Measurements from ENCODE around the gene RSRC2.
"Not testable (repeated sequence)": the region's sequence is repeated elsewhere in the genome, so short reads cannot be mapped to it uniquely, and the experiment has no call there.

RSRC2 gene

DNA sequence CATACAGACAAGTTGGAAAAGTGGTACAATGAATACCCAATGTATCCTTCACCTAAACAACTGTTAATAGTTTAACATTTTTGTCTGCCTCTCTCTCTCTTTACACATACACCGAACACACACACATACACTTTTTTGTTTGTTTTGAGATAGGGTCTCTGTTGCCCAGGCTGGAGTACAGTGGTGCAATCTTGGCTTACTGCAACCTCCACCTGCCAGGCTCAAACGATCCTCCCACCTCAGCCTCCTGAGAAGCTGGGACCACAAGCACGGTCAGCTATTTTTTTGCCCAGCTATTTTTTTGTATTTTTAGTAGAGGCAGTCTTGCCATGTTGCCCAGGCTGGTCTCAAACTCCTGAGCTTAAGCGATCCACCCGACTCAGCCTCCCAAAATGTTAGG, 42.8 kb downstream of the RSRC2 start:
- no peak for DNase-seq

DNA sequence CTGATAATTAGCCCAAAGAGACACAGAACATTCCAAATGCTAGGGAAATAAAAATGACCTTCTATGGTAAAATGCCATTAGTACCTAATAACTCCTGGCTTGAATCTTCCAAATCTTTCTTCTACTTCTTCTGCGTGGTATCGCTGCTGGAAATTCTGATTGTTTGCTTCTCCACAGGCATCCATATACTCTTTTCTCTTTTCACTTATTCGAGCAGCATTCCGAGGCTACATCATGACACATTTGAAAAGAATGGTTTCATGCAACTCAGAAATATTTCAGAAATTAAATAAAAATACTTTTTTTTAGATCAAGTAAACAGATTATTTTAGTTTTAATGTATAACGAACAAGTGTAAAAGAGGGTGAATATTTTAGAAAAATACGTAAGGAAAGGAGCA, 44.9 kb downstream of the RSRC2 start:
- no peak for DNase-seq

GRCh38 chr12:122480753-122481152, 46.0 kb downstream of the RSRC2 start:
- DNase-seq, result no peak

- DNase-seq, result no peak
Measured at GRCh38 chr12:122474324-122474716, 52.4 kb downstream of the RSRC2 start.

- DNase-seq, result no peak
Measured at GRCh38 chr12:122473543-122474323, 53.0 kb downstream of the RSRC2 start.

GRCh38 chr12:122471324-122472226, 55.2 kb downstream of the RSRC2 start:
- DNase-seq, result no peak

- not testable (repeated sequence) for DNase-seq
Measured at GRCh38 chr12:122470576-122470975, 56.2 kb downstream of the RSRC2 start.

DNA sequence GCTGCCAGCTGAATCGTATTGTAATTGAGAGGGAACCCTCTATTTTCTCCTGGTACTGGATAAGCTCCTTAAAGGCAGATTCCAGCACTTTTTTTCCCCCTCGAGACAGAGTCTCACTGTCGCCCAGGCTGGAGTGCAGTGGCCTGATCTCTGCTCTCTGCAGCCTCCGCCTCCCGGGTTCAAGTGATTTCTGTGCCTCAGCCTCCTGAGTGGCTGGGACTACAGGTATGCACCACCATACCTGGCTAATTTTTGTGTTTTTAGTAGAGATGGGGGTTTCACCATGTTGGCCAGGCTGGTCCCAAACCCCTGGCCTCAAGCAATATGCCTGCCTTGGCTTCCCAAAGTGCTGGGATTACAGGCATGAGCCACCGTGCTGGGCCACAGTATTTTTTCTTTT, 56.9 kb downstream of the RSRC2 start:
- not testable (repeated sequence) for DNase-seq

- DNase-seq, result no peak
Measured at GRCh38 chr12:122467983-122468382, 58.8 kb downstream of the RSRC2 start.

- not testable (repeated sequence) for DNase-seq
Measured at GRCh38 chr12:122464317-122465042, 62.3 kb downstream of the RSRC2 start.

DNA sequence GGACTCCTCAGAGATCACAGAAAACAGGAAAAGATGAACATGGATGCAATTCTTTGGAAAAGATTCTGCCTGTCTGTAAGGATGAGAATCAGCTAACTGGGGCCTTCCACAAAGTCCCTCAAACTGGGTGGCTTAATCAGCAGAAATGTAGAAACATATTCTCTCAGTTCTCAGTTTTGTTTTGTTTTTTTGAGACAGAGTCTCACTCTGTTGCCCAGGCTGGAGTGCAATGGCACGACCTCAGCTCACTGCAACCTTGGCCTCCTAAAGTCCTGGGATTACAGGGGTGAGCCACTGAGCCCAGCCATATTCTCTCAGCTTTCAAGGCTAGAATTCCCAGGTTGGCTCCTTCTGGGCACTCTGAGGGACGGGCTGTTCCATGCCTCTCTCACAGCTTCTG, 66.1 kb downstream of the RSRC2 start:
- no peak for DNase-seq

- DNase-seq, result no peak
Measured at GRCh38 chr12:122460061-122460460, 66.7 kb downstream of the RSRC2 start.

DNA sequence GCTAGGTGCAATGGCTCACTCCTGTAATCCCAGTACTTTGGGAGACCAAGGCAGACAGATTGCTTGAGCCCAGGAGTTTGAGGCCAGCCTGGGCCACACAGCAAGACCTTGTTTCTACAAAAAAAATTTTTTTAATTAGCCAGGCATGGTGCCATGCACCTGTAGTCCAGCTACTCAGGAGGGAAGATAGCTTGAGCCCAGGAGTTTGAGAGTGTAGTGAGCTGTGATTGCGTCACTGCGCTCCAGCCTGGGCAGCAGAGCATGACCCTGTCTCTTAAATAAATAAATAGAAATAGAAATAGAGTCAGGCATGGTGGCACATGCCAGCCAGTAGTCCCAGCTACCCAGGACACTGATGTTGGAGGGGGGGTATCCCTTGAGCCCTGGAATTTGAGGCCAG, 67.5 kb downstream of the RSRC2 start:
- DNase-seq, result no peak

DNA sequence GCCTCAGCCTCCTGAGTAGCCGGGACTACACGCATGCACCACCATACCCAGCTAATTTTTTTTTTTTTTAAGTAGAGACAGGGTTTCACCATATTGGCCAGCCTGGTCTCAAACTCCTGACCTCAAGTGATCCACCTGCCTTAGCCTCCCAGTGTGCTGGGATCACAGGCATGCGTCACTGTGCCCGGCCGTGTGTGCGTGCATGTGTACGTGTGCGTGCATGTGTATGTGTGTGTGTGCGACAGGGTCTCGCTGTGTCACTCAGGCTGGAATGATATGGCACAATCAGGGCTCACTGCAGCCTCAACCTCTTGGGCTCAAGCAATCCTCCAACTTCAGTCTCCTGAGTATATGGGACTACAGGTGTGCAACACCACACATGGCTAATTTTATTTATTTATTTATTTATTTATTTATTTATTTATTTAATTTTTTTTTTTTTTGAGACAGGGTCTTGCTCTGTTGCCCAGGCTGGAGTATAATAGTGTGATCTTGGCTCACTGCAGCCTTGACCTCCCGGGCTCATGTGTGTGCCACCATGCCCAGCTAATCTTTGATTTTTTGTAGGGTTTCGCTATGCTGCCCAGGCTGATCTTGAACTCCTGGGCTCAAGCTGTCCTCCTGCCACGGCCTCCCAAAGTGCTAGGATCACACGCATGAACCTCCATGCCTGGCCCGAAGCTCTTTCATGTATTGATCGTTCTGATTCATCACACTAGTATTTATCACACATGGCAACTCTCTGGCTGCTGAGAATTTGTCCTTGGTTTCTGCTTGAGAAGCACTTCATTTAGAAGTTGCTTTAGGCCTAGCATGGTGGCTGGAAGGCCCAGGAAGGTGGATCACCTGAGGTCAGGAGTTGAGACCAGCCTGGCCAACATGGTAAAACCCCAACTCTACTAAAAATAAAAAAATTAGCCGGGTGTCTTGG, 68.4 kb downstream of the RSRC2 start:
- DNase-seq, result no peak

- DNase-seq, result no peak
Measured at GRCh38 chr12:122457627-122458026, 69.1 kb downstream of the RSRC2 start.

GRCh38 chr12:122454739-122455138, 72.0 kb downstream of the RSRC2 start:
- no peak for DNase-seq

GRCh38 chr12:122454250-122454721, 72.5 kb downstream of the RSRC2 start:
- DNase-seq, result no peak
